HG03432 (cell line): ENCODE measurements around the gene THTPA.

Experiments
- ATAC-seq: cut with Tn5 transposase; IDR thresholded peaks from one replicate; pipeline ENCODE4 v1.9.1; 2021; ENCODE audit warnings: mild to moderate bottlenecking, moderate library complexity; ENCODE audit not compliant: unreplicated experiment

The THTPA gene

DNA sequence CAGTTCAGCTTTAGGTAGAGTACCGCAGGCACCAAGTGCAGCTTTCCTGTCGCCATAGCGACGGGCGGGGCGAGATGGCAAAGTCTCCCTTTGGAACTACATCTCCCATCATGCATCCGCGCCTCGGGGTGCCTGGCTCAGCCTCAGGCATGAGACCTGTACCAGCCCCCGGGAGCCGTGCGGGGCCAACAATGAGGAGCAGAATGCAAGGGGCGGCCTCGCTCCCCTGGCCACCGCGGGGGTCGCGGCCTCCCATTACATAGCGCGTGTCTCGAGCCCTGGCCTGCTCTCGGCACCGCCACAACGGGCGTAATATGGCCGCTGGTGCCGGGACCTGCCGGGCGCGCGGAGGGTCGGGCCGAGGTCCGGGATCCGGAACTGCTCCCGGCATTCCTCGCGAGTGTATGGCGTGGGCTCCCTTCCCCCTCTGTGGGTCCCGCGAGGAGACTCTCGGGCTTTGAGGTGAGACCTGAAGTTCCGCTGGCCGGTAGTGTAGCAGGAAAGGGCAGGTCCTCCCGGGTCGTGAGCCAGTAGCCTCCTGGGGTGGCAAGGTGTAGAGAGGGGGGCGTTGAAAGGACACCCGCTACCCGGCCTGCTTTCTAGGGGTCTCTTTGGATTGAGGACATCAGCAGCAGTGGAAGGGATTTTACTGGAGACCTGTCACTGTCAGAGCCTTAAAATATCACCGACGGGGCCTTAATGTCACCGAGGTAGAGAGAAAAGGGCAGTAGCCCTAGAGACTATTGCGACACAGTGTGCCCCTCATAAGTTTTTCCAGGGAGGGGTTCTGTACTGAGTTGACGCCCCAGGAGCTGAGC, at the start of gene THTPA:
Gene THTPA (plus strand): TSS at position 390 of the 818 bp plus-strand sequence. CDS start 487 bp downstream, outside the sequence.
- ATAC-seq = peak; percentile 87

GRCh38 chr14:23512156-23512555, 43.9 kb upstream of the THTPA start:
- no peak for ATAC-seq

GRCh38 chr14:23513005-23513817, 42.9 kb upstream of the THTPA start:
- ATAC-seq = no peak

DNA sequence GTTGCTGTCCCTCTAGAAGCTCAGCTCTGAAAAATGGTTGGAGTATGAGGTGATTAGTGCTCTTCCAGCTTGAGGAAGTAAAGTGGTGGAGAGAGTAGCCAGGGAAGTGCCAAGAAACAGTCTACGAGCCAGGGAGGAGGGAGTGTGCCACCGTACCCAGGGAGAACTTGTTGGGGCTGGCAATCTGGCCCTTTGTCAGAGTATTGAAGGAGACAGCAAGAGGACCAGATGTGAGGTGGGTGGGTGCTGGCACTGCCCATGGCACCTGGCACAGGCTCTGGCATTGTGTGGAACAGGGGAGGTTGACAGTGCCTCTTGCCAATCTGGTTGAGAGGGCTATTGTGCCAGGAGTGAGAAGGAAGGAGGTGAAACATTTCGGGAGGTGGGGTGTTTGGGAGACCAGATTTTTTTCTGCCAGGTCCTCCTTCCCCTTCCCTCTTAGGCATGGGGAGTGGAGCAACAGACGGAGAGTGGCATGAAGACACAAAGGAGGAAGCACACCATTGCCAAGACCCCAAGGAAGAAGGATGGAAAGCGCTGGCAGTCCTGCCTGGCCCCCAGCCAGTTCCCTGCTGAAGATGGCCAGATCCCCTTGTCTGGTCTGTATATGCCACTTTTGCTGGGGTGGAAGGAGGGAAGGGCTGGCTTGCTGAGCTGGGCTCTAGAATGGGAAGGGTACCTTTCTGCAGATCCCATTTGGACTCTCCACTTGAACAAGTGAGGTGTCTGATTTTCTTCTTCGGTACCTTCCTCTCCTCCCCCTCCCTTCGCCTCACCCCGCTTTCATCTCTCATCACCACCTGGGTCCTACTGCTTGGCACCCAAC, 42.0 kb upstream of the THTPA start:
- ATAC-seq = no peak

DNA sequence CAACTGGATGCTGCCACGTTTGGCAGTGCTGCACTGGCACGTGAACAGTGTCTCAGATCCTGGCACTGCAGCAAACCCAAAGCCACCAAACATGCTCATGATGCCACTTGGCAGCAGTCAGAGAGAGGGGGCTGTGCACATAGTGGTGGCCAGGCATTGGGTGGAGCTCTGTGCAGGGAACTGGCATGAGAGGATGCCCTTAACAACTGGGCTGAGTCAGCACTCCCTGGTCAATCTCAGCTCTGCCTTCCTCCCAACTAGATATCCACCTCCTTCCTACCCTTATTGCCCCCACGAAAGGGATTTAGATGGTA, 41.5 kb upstream of the THTPA start:
- ATAC-seq = no peak

DNA sequence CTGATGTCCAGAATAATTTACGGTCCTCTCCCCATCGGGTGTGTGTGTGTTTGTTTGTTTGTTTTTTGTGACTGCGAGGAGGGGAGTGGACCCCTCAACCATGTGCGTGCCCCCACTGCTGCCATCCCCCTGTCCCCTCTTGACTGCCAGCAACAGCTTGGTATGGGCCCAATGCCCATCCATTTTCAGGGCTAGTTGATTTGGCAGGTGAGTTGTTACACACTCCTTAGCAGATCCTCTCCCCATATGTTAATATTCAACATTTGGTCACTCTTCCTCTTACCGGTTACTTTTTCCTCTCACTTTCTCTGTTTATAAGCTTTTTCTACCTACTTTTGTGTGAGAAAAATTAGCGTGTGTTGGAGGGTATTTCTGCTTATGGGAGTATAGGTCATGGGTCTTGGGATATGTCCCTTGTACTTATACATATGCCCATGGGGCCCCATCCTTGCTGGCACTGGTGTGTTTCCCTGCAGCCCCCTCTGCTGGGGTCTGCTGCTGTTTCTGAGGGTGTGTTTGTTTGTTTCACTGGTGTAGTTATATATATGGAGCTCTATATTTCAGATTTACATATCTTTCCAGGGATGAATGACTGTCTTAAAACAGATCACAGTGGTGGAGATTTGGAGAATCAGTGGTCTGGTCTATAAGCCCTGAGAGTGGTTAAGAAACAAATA, 38.3 kb upstream of the THTPA start:
- no peak for ATAC-seq

- no peak for ATAC-seq
Measured at GRCh38 chr14:23518709-23519108, 37.4 kb upstream of the THTPA start.

- no peak for ATAC-seq
Measured at GRCh38 chr14:23520899-23521533, 35.1 kb upstream of the THTPA start.

GRCh38 chr14:23521785-23522640, 34.1 kb upstream of the THTPA start:
- ATAC-seq = no peak

- ATAC-seq = no peak
Measured at GRCh38 chr14:23522643-23523198, 33.4 kb upstream of the THTPA start.

DNA sequence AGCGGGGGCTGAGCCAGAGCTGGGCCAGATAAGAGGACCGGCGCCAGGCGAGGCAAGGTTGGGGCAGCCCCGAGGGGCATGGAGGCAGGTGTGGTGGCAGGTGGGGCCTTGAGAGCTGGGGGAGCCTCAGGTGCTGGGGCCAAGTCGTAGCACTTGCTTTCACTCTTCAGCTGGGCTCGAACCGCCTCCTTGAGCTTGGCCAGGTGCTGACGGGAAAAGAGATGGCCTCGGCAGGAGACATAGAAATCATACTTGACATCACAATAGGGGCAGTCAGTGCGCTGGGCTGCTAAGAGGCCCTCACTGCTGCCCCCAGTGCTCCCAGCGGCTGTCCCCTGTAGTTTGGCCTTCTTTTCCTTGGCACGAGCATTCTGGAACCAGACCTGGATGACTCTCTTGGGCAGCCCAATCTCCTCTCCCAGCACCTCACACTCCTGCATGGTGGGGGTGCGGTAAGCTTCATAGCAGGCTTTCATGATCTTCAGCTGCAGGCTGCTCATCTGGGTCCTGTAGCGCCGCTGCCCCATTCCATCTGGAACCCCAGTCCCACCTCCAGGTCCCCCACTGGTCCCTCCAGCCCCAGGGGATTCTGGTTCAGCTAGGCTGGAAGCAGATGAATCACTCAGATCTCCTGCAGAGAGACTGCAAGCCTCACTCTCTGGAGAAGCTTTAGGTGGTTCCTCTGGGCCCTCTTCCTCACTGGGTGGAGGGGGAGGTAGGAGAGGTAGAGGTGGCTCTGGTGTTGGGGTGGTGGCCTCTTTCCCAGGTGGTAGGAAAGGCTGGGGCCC, 32.6 kb upstream of the THTPA start:
- no peak for ATAC-seq

DNA sequence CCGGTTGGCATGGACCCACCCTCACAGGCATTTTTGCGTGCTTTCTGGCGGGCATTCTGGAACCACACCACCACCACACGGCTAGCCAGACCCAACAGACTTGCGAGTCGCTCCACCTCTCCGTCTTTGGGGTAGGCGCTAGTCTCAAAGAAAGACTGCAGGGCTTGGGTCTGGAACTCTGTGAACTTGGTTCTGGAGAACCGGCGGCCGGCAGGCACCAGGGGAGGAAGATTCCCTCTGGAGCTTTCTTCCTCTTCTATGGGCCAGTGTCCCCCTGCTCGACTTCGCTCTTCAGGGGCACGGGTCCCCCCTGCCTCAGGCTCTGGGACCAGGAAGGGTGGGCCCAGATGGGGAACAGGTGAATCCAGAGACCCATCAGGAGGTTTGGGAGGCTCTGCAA, 31.1 kb upstream of the THTPA start:
- no peak for ATAC-seq

DNA sequence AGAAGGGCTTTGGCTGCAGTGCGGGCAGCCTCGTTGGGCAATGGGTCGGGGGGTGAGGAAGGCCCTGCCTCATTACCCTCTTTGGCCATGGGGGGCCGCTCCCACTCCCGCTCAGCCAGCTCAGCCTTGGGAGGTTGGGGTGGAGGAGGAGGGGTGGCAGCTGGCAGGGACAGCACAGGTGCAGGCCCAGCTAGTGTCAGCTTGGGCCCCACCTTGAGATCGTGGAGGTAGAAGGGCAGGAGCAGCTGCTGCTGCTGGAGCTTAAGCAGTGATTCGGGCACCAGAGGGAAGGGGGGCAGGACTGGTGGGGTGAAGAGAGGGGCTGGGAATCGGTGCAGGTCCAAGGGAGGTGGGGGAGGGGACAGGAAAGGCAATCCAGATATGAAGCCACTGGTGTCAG, 30.5 kb upstream of the THTPA start:
- no peak for ATAC-seq

- ATAC-seq = no peak
Measured at GRCh38 chr14:23528555-23528954, 27.5 kb upstream of the THTPA start.

DNA sequence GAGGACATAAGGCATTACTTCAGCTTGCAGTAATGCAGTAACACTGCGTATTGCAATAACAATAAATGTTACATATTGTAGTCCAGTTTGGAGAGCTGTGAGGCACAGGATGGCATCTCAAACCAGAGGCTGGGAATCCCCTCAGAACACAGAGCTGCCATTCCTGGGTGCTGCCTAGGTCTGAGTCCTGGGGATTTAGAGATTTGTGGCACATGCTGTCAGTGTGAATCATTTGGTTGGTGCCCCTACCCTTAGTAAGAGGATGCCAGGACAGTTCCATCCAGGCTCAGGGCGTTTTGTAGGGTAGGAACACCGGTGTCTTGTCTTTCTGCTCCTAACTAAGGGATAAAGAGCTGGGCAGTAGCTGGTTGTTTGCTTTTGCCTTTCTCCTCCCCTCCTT, 27.1 kb upstream of the THTPA start:
- ATAC-seq = no peak

- no peak for ATAC-seq
Measured at GRCh38 chr14:23530375-23531055, 25.6 kb upstream of the THTPA start.

- ATAC-seq = no peak
Measured at GRCh38 chr14:23531391-23531790, 24.7 kb upstream of the THTPA start.

GRCh38 chr14:23532658-23533057, 23.4 kb upstream of the THTPA start:
- no peak for ATAC-seq
